Measurements from ENCODE around the gene CACNA1E. TPM values are rescaled to one million over a fixed set of nuclear protein-coding genes. Genes with fewer than 3 reads are reported as not detected.

CACNA1E gene
- total RNA-seq, 1 donor from 2014 or later: 0.06 TPM

GRCh38 chr1:181608386-181608785 lies 125.1 kb downstream of the CACNA1E start:
- Histone ChIP-seq H3K27me3 (no peaks in the 10 kb centered on the region), H3K27ac (no peak overlapping the region), H3K9me3 (no peaks in the 10 kb centered on the region), H3K36me3 (no peaks in the 10 kb centered on the region), H3K4me1 (no peaks in the 10 kb centered on the region), H3K4me3 (no peak overlapping the region)
- no peak for ATAC-seq
- intact Hi-C loops (cut with DNase I): no loop called here
- TF ChIP-seq, protein P1, sequence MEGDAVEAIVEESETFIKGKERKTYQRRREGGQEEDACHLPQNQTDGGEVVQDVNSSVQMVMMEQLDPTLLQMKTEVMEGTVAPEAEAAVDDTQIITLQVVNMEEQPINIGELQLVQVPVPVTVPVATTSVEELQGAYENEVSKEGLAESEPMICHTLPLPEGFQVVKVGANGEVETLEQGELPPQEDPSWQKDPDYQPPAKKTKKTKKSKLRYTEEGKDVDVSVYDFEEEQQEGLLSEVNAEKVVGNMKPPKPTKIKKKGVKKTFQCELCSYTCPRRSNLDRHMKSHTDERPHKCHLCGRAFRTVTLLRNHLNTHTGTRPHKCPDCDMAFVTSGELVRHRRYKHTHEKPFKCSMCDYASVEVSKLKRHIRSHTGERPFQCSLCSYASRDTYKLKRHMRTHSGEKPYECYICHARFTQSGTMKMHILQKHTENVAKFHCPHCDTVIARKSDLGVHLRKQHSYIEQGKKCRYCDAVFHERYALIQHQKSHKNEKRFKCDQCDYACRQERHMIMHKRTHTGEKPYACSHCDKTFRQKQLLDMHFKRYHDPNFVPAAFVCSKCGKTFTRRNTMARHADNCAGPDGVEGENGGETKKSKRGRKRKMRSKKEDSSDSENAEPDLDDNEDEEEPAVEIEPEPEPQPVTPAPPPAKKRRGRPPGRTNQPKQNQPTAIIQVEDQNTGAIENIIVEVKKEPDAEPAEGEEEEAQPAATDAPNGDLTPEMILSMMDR (IDR thresholded peaks at IDR 0.05): no peak
- no peak for DNase-seq

DNA sequence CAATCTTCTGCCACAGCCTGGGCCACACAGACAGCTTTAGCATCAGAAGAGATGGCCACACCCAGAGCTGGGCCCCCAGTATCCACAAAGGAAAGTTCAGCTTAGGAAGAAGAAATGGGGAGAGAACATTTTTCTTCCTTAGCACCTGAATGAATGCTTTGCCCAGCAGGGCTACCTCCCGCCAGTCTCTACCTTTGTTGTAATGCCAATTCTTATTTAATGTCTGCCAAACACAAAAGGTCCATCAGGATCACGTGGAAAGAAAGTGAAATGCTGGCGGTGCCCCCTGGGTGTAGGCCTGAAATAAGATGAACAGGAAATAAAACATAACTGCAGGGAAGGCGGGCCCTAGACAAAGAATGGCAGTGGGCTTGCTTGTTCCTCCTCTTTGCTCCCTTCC lies 125.6 kb downstream of the CACNA1E start:
- Histone ChIP-seq H3K4me1 (no peaks in the 10 kb centered on the region), H3K27ac (no peak overlapping the region), H3K9me3 (no peaks in the 10 kb centered on the region), H3K4me3 (no peak overlapping the region), H3K27me3 (no peaks in the 10 kb centered on the region), H3K36me3 (no peaks in the 10 kb centered on the region)
- intact Hi-C loops (cut with DNase I): no loop called here
- TF ChIP-seq, protein P1 (IDR thresholded peaks at IDR 0.05): no peak
- DNase-seq (no peak), ATAC-seq (no peak)

DNA sequence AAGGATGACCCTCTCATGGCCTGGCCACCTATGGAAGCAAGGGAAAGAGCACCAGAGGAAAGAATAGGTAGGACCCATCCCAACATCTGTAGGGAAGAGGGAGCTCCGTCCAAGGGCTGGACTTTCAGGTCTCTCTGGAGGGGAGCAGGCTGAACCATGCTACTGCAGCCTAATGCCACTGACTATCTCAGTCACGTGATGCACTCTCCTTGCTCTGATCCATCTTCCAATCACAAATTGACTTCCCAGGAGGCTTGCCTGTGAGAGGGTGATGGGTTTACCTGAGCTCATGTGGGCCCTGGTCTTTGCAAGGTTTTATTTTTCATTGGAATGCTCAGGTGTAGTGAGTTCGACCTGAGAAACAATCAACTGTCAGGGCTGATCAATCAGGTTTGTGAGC lies 128.8 kb downstream of the CACNA1E start:
- no peak for ATAC-seq
- Histone ChIP-seq H3K9me3 (no peaks in the 10 kb centered on the region), H3K36me3 (no peaks in the 10 kb centered on the region), H3K4me3 (no peak overlapping the region), H3K27ac (no peak overlapping the region), H3K27me3 (no peaks in the 10 kb centered on the region), H3K4me1 (no peaks in the 10 kb centered on the region)
- DNase-seq: no peak
- intact Hi-C loops (cut with DNase I): no loop called here
- TF ChIP-seq, protein P1 (IDR thresholded peaks at IDR 0.05): no peak

DNA sequence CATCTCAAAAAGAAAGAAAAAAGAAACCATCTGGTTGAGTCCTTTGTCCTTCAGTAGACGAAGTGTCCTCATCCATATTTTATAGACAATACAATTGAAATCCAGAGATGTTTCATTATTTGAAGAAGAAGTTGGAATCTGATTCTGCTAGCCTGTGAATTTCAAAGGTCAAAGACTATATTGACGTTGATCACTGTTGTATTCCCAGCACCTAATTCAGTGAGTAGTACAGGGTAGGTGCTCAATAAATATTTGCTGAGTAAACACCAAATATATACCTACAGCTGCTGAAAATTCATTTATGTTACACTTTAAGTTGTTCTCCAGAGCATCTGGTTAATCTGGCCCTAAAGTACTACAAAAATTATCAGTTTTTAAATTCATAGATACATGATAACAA lies 135.2 kb downstream of the CACNA1E start:
- Histone ChIP-seq H3K36me3 (no peaks in the 10 kb centered on the region), H3K9me3 (no peaks in the 10 kb centered on the region), H3K4me1 (no peaks in the 10 kb centered on the region), H3K4me3 (no peak overlapping the region), H3K27ac (no peak overlapping the region), H3K27me3 (no peaks in the 10 kb centered on the region)
- TF ChIP-seq, protein P1 (IDR thresholded peaks at IDR 0.05): no peak
- ATAC-seq (no peak), DNase-seq (no peak)
- intact Hi-C loops (cut with DNase I): no loop called here

- Histone ChIP-seq H3K9me3 (no peaks in the 10 kb centered on the region), H3K36me3 (no peaks in the 10 kb centered on the region), H3K4me3 (no peak overlapping the region), H3K27ac (no peak overlapping the region), H3K27me3 (no peaks in the 10 kb centered on the region), H3K4me1 (no peaks in the 10 kb centered on the region)
- intact Hi-C loops (cut with DNase I): no loop called here
- TF ChIP-seq, protein P1 (IDR thresholded peaks at IDR 0.05): no peak
- ATAC-seq: no peak
- DNase-seq: no peak
Observed at GRCh38 chr1:181620183-181620582, 136.9 kb downstream of the CACNA1E start.

GRCh38 chr1:181623850-181624249 lies 140.5 kb downstream of the CACNA1E start:
- Histone ChIP-seq H3K27ac (no peak overlapping the region), H3K9me3 (no peaks in the 10 kb centered on the region), H3K27me3 (no peaks in the 10 kb centered on the region), H3K36me3 (no peaks in the 10 kb centered on the region), H3K4me3 (no peak overlapping the region), H3K4me1 (no peaks in the 10 kb centered on the region)
- ATAC-seq (no peak), DNase-seq (no peak)
- TF ChIP-seq, protein P1 (IDR thresholded peaks at IDR 0.05): no peak
- intact Hi-C loops (cut with DNase I): no loop called here
